Fibroblast of lung (primary cell): Measurements from ENCODE around the gene OR4K15. TPM values are rescaled to one million over a fixed set of nuclear protein-coding genes. Genes with fewer than 3 reads are reported as not detected.

Experiments
- DNase-seq, 2 donors: peaks; one replicate each; pipeline versions ENCODE4 v3.0.0 to v3.0.0-alpha.2; 2010; ENCODE audit warnings: low read depth in 2 of 2
- H2AFZ ChIP-seq: 2 replicates; pipeline ENCODE4 v1.5.1; 2012; ENCODE audit warnings: low read length, control low read depth, inconsistent platforms
- H3K27ac ChIP-seq: 2 replicates; pipeline ENCODE4 v1.5.1; 2011; ENCODE audit warnings: low read length, control low read depth; ENCODE audit not compliant: insufficient read depth
- H3K27me3 ChIP-seq: 2 replicates; pipeline ENCODE4 v1.5.1; 2011; ENCODE audit warnings: mild to moderate bottlenecking, low read length; ENCODE audit not compliant: control insufficient read depth, insufficient read depth
- H3K36me3 ChIP-seq: 2 replicates; pipeline ENCODE4 v1.5.1; 2011; ENCODE audit warnings: low read length; ENCODE audit not compliant: control insufficient read depth, insufficient read depth
- H3K4me1 ChIP-seq: 2 replicates; pipeline ENCODE4 v1.5.1; 2011; ENCODE audit warnings: low read length; ENCODE audit not compliant: control insufficient read depth, insufficient read depth; ENCODE audit errors: extremely low read depth
- H3K4me2 ChIP-seq: 2 replicates; pipeline ENCODE4 v1.5.1; 2011; ENCODE audit warnings: low read length, control low read depth; ENCODE audit not compliant: insufficient read depth; ENCODE audit errors: extremely low read depth
- H3K4me3 ChIP-seq, 4 experiments: fragments of 200-600 bp in 1 of 4; sonication (generic) in 1 of 4; replicated peaks in 1 of 4; 2 replicates each; pipeline ENCODE4 v1.5.1; 2011 to 2016; ENCODE audit warnings: low read length in 4 of 4, low read depth in 3 of 4, mild to moderate bottlenecking in 3 of 4, control low read depth in 2 of 4, inconsistent platforms in 1 of 4, mixed read lengths in 1 of 4; ENCODE audit not compliant: insufficient read depth in 1 of 4; ENCODE audit errors: control extremely low read depth in 1 of 4
- H3K79me2 ChIP-seq: 2 replicates; pipeline ENCODE4 v1.5.1; 2012; ENCODE audit warnings: mild to moderate bottlenecking, low read length, inconsistent platforms; ENCODE audit not compliant: control insufficient read depth, insufficient read depth
- H3K9ac ChIP-seq: 2 replicates; pipeline ENCODE4 v1.5.1; 2011; ENCODE audit warnings: mild to moderate bottlenecking, low read length, control low read depth; ENCODE audit not compliant: insufficient read depth
- H3K9me3 ChIP-seq: 2 replicates; pipeline ENCODE4 v1.5.1; 2012; ENCODE audit warnings: low read depth, low read length; ENCODE audit not compliant: control insufficient read depth, insufficient read depth
- H4K20me1 ChIP-seq: 2 replicates; pipeline ENCODE4 v1.5.1; 2011; ENCODE audit warnings: low read length; ENCODE audit not compliant: control insufficient read depth, insufficient read depth; ENCODE audit errors: extremely low read depth
- EZH2 ChIP-seq: IDR thresholded peaks from 2 replicates; pipeline ENCODE4 v1.5.1; 2012; ENCODE audit warnings: low read length, control low read depth, mild to moderate bottlenecking; ENCODE audit errors: missing control alignments
- polyA plus RNA-seq, 2 donors: library from polyadenylated mRNA; depleted of rRNA in 1 of 2; stranded (reverse) in 1 of 2; unstranded in 1 of 2; fragments of >200 nt; gene quantifications; 2 replicates each; pipeline ENCODE4 v1.2.1, GENCODE V29; 2011 to 2012; ENCODE audit warnings: missing spikeins in 1 of 2
- total RNA-seq: library from RNA; depleted of rRNA; stranded (reverse); fragments of >200 nt; gene quantifications from 2 replicates; pipeline ENCODE4 v1.2.1, GENCODE V29; 2014
- TF ChIP-seq, protein P1 (sequence below), 2 donors: IDR thresholded peaks in 1 of 2; conservative IDR thresholded peaks in 1 of 2; 1 replicate in 1 of 2; 2 replicates in 1 of 2; pipeline ENCODE4 v1.5.1; 2011 to 2012; ENCODE audit warnings: low read length in 2 of 2, control low read depth in 1 of 2, inconsistent platforms in 1 of 2, low read depth in 1 of 2, mild to moderate bottlenecking in 1 of 2

The OR4K15 gene
- total and polyA plus RNA-seq, 2 donors (not counting 1 experiment from before 2014, with no cell fraction given): not detected

DNA sequence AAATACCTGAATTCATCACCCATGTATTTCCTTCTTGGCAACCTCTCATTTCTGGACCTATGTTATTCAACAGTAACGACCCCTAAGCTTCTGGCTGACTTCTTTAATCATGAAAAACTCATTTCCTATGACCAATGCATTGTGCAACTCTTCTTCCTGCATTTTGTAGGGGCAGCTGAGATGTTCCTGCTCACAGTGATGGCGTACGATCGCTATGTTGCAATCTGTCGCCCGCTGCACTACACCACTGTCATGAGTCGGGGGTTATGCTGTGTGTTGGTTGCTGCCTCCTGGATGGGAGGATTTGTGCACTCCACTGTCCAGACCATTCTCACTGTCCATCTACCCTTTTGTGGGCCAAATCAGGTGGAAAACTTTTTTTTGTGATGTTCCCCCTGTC lies 26.9 kb downstream of the OR4K15 start:
- no peaks in the 10 kb centered on the region for H3K27me3 ChIP-seq
- H2AFZ ChIP-seq: no peak overlapping the region
- no peaks in the 10 kb centered on the region for H3K79me2 ChIP-seq
- no peaks in the 10 kb centered on the region for H3K9me3 ChIP-seq
- no peaks in the 10 kb centered on the region for H4K20me1 ChIP-seq
- no peak for DNase-seq
- no peak overlapping the region for H3K9ac ChIP-seq
- H3K4me3 ChIP-seq: no peak overlapping the region
- no peaks in the 10 kb centered on the region for H3K36me3 ChIP-seq
- no peak overlapping the region for H3K27ac ChIP-seq
- H3K4me2 ChIP-seq: no peak overlapping the region
- H3K4me1 ChIP-seq: no peaks in the 10 kb centered on the region
- TF ChIP-seq EZH2: no peak
- TF ChIP-seq, protein P1, sequence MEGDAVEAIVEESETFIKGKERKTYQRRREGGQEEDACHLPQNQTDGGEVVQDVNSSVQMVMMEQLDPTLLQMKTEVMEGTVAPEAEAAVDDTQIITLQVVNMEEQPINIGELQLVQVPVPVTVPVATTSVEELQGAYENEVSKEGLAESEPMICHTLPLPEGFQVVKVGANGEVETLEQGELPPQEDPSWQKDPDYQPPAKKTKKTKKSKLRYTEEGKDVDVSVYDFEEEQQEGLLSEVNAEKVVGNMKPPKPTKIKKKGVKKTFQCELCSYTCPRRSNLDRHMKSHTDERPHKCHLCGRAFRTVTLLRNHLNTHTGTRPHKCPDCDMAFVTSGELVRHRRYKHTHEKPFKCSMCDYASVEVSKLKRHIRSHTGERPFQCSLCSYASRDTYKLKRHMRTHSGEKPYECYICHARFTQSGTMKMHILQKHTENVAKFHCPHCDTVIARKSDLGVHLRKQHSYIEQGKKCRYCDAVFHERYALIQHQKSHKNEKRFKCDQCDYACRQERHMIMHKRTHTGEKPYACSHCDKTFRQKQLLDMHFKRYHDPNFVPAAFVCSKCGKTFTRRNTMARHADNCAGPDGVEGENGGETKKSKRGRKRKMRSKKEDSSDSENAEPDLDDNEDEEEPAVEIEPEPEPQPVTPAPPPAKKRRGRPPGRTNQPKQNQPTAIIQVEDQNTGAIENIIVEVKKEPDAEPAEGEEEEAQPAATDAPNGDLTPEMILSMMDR (conservative IDR thresholded peaks at IDR 0.05 in 1 of 2, IDR thresholded peaks at IDR 0.05 in 1 of 2; ENCODE audit: low read depth in 1 of 2, low read length in 2 of 2): no peak

DNA sequence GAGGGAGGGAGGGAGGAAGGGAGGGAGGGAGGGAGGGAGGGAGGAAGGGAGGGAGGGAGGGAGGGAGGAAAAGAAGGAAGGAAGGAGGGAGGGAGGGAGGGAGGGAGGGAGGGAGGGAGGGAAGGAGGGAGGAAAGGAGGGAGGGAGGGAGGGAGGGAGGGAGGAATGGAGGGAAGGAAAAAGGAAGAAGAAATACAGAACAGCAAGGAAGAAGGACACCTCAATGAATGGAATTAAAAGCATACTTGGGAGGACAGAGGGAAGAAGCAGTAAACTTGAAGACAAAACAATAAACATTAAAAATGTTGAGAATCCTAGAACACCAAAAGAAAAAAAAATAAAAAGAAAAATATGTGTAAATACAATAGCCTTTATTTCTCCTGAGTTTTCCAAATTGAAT lies 32.8 kb downstream of the OR4K15 start:
- Histone ChIP-seq H3K27me3 (no peaks in the 10 kb centered on the region), H3K4me2 (no peak overlapping the region), H3K36me3 (no peaks in the 10 kb centered on the region), H3K27ac (no peak overlapping the region), H3K4me1 (no peaks in the 10 kb centered on the region), H3K79me2 (no peaks in the 10 kb centered on the region), H4K20me1 (no peaks in the 10 kb centered on the region), H2AFZ (no peak overlapping the region), H3K9ac (no peak overlapping the region), H3K4me3 (no peak overlapping the region), H3K9me3 (no peaks in the 10 kb centered on the region)
- TF ChIP-seq, protein P1 (conservative IDR thresholded peaks at IDR 0.05 in 1 of 2, IDR thresholded peaks at IDR 0.05 in 1 of 2; ENCODE audit: low read depth in 1 of 2, low read length in 2 of 2): no peak
- TF ChIP-seq EZH2: no peak
- DNase-seq: no peak

DNA sequence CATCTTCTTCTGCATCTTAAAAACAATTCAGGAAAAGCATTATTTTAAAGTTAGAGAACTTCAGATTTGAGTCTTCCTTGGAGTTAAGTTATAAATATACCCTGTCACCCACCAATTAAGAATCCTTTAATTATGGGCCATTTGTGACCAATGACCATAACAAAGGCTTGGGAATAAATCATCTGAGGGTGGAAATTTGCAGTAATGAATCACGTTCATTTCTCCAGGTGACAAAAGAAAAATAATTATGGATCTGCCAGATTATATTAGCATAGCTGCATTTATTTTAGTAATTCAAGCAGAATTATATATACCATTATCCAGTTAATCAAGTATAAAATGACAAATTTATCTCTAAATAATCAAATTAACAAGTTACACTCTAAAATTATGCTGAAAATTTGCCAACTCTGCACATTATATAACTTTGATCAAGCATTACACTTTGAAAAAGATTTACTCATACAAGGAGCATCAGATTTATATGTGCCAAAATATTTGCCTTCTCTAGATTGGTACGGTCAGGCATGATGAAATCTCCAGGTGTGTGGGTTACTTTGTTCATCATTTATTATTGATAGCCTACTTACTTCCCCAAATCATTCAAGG lies 44.0 kb downstream of the OR4K15 start, which contains the start of gene OR4K14:
OR4K14 (minus strand) TSS at position 51 of the 609 bp plus-strand sequence. CDS start 4,114 bp downstream, outside the sequence.
- Histone ChIP-seq H2AFZ (no peak within 1 kb of the TSS), H3K9me3 (no peaks in the 10 kb centered on the region), H3K27me3 (no peaks in the 10 kb centered on the region), H3K4me3 (no peak within 1 kb of the TSS), H3K9ac (no peak within 1 kb of the TSS), H3K36me3 (no peaks in the 10 kb centered on the region), H3K4me2 (no peak within 1 kb of the TSS), H3K27ac (no peak within 1 kb of the TSS), H4K20me1 (no peaks in the 10 kb centered on the region), H3K79me2 (no peaks in the 10 kb centered on the region), H3K4me1 (no peaks in the 10 kb centered on the region)
- no peak for DNase-seq
- TF ChIP-seq EZH2: no peak
- TF ChIP-seq, protein P1 (conservative IDR thresholded peaks at IDR 0.05 in 1 of 2, IDR thresholded peaks at IDR 0.05 in 1 of 2; ENCODE audit: low read depth in 1 of 2, low read length in 2 of 2): no peak

Other genes starting within 250 kb of the OR4K15 start
- not detected in 2 replicates for gene OR4Q3, start 232.0 kb upstream of the OR4K15 start, total RNA-seq
- gene OR4Q3, start 232.0 kb upstream of the OR4K15 start, polyA plus RNA-seq: not detected in 2 replicates
- not detected in 2 replicates for gene OR4M1, start 202.1 kb upstream of the OR4K15 start, total RNA-seq
- not detected in 2 replicates for gene OR4M1, start 202.1 kb upstream of the OR4K15 start, polyA plus RNA-seq
- not detected in 2 replicates for gene OR4N2, start 171.8 kb upstream of the OR4K15 start, total RNA-seq
- not detected in 2 replicates for gene OR4N2, start 171.8 kb upstream of the OR4K15 start, polyA plus RNA-seq
- not detected in 2 replicates for gene OR4K2, start 100.4 kb upstream of the OR4K15 start, total RNA-seq
- gene OR4K2, start 100.4 kb upstream of the OR4K15 start, polyA plus RNA-seq: not detected in 2 replicates
- gene OR4K5, start 55.0 kb upstream of the OR4K15 start, total RNA-seq: not detected in 2 replicates
- gene OR4K5, start 55.0 kb upstream of the OR4K15 start, polyA plus RNA-seq: not detected in 2 replicates
- not detected in 2 replicates for gene OR4K1, start 44.7 kb upstream of the OR4K15 start, total RNA-seq
- not detected in 2 replicates for gene OR4K1, start 44.7 kb upstream of the OR4K15 start, polyA plus RNA-seq
- gene OR4Q2, start 26.6 kb downstream of the OR4K15 start, total RNA-seq: not detected in 2 replicates
- gene OR4Q2, start 26.6 kb downstream of the OR4K15 start, polyA plus RNA-seq: not detected in 2 replicates
- not detected in 2 replicates for gene OR4K14, start 43.7 kb downstream of the OR4K15 start, total RNA-seq
- gene OR4K14, start 43.7 kb downstream of the OR4K15 start, polyA plus RNA-seq: not detected in 2 replicates
- gene OR4K13, start 60.4 kb downstream of the OR4K15 start, total RNA-seq: not detected in 2 replicates
- not detected in 2 replicates for gene OR4K13, start 60.4 kb downstream of the OR4K15 start, polyA plus RNA-seq
- gene OR4L1, start 84.5 kb downstream of the OR4K15 start, total RNA-seq: not detected in 2 replicates
- gene OR4L1, start 84.5 kb downstream of the OR4K15 start, polyA plus RNA-seq: not detected in 2 replicates
- gene OR4K17, start 135.1 kb downstream of the OR4K15 start, total RNA-seq: not detected in 2 replicates
- gene OR4K17, start 135.1 kb downstream of the OR4K15 start, polyA plus RNA-seq: not detected in 2 replicates
- not detected in 2 replicates for gene OR4N5, start 163.2 kb downstream of the OR4K15 start, total RNA-seq
- not detected in 2 replicates for gene OR4N5, start 163.2 kb downstream of the OR4K15 start, polyA plus RNA-seq
- gene OR11G2, start 215.3 kb downstream of the OR4K15 start, total RNA-seq: not detected in 2 replicates
- gene OR11G2, start 215.3 kb downstream of the OR4K15 start, polyA plus RNA-seq: not detected in 2 replicates
- not detected in 2 replicates for gene OR11H6, start 248.1 kb downstream of the OR4K15 start, total RNA-seq
- not detected in 2 replicates for gene OR11H6, start 248.1 kb downstream of the OR4K15 start, polyA plus RNA-seq